ENCODE results near the gene NR3C2. TPM values are rescaled to one million over a fixed set of nuclear protein-coding genes. Genes with fewer than 3 reads are reported as not detected.

The NR3C2 gene
- total and polyA plus RNA-seq, 2 experiments from 2014 or later = 1.2 to 3.0 TPM

DNA sequence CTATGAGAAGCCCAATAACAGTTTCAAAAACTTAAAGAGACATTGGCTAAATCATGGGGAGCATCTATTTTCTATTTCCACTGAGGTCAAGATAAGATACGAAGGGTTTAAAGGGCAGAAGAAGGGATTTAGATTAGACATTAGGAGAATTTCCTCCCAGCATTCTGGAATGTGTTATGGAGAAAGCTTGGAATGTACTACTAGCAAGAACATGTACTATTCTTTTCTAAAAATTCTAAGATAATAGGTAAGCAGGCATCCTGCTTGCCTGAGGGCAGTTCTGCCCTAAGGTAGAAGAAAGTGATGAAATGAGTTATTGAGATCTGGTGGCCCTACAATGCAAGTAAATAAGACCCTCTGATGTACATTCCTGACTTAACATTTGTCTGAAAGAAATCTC, 279.2 kb downstream of the NR3C2 start:
- Histone ChIP-seq H3K4me3 (no peak overlapping the region), H3F3A (replicated peaks; ENCODE audit: low read depth) (no peaks in the 10 kb centered on the region), H3K27ac (ENCODE audit: low read depth) (no peak overlapping the region), H3K4me1 (ENCODE audit: insufficient read depth) (peaks cover 8% of the 10 kb centered on the region; the same call in 1 of the 2 replicates), H2AFZ (no peak overlapping the region), H3K4me2 (no peak overlapping the region), H3K27me3 (ENCODE audit: insufficient read depth) (no peaks in the 10 kb centered on the region), H3K79me2 (replicated peaks; ENCODE audit: insufficient read depth) (no peaks in the 10 kb centered on the region), H3K9me2 (ENCODE audit: insufficient read depth) (no peaks in the 10 kb centered on the region; the same call in 1 of the 2 replicates), H3K36me3 (ENCODE audit: insufficient read depth) (no peaks in the 10 kb centered on the region), H4K20me1 (replicated peaks; ENCODE audit: insufficient read depth) (no peaks in the 10 kb centered on the region)
- no peaks in the 10 kb centered on the region for H3K36me3 Mint-ChIP-seq (ENCODE audit: low read depth)
- no peak for DNase-seq (ENCODE audit: low spot score)
- peaks cover 8% of the 10 kb centered on the region; the same call in 2 of the 3 replicates for H3K4me1 Mint-ChIP-seq
- ATAC-seq = no peak
- H3K4me3 Mint-ChIP-seq = no peak overlapping the region
- H3K9me3 Mint-ChIP-seq = no peaks in the 10 kb centered on the region
- no peak overlapping the region for H3K27ac Mint-ChIP-seq
- TF ChIP-seq ZNF114 (CRISPR knock-in tag; IDR thresholded peaks at IDR 0.05) = no peak
- TF ChIP-seq, protein P1, sequence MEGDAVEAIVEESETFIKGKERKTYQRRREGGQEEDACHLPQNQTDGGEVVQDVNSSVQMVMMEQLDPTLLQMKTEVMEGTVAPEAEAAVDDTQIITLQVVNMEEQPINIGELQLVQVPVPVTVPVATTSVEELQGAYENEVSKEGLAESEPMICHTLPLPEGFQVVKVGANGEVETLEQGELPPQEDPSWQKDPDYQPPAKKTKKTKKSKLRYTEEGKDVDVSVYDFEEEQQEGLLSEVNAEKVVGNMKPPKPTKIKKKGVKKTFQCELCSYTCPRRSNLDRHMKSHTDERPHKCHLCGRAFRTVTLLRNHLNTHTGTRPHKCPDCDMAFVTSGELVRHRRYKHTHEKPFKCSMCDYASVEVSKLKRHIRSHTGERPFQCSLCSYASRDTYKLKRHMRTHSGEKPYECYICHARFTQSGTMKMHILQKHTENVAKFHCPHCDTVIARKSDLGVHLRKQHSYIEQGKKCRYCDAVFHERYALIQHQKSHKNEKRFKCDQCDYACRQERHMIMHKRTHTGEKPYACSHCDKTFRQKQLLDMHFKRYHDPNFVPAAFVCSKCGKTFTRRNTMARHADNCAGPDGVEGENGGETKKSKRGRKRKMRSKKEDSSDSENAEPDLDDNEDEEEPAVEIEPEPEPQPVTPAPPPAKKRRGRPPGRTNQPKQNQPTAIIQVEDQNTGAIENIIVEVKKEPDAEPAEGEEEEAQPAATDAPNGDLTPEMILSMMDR (conservative IDR thresholded peaks at IDR 0.05; ENCODE audit: low read depth in 2 of 2) = no peak
- no peak for TF ChIP-seq CREB1 (CRISPR knock-in tag; IDR thresholded peaks at IDR 0.05; ENCODE audit: low read depth)
- no peak for TF ChIP-seq EZH2 (IDR thresholded peaks at IDR 0.05; ENCODE audit: low read depth, unreplicated experiment)
- no peak for TF ChIP-seq POLR2AphosphoS5 (IDR thresholded peaks at IDR 0.05; ENCODE audit: low read depth)
- TF ChIP-seq EZH2phosphoT487 (IDR thresholded peaks at IDR 0.05; ENCODE audit: unreplicated experiment) = no peak
- no peak for TF ChIP-seq STAT1 (IDR thresholded peaks at IDR 0.05; ENCODE audit: unreplicated experiment)
- TF ChIP-seq ZNF331 (CRISPR knock-in tag; IDR thresholded peaks at IDR 0.05; ENCODE audit: low read depth) = no peak
- TF ChIP-seq, protein P2, sequence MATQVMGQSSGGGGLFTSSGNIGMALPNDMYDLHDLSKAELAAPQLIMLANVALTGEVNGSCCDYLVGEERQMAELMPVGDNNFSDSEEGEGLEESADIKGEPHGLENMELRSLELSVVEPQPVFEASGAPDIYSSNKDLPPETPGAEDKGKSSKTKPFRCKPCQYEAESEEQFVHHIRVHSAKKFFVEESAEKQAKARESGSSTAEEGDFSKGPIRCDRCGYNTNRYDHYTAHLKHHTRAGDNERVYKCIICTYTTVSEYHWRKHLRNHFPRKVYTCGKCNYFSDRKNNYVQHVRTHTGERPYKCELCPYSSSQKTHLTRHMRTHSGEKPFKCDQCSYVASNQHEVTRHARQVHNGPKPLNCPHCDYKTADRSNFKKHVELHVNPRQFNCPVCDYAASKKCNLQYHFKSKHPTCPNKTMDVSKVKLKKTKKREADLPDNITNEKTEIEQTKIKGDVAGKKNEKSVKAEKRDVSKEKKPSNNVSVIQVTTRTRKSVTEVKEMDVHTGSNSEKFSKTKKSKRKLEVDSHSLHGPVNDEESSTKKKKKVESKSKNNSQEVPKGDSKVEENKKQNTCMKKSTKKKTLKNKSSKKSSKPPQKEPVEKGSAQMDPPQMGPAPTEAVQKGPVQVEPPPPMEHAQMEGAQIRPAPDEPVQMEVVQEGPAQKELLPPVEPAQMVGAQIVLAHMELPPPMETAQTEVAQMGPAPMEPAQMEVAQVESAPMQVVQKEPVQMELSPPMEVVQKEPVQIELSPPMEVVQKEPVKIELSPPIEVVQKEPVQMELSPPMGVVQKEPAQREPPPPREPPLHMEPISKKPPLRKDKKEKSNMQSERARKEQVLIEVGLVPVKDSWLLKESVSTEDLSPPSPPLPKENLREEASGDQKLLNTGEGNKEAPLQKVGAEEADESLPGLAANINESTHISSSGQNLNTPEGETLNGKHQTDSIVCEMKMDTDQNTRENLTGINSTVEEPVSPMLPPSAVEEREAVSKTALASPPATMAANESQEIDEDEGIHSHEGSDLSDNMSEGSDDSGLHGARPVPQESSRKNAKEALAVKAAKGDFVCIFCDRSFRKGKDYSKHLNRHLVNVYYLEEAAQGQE (IDR thresholded peaks at IDR 0.05; ENCODE audit: unreplicated experiment) = no peak
- no peak for TF ChIP-seq NANOG (IDR thresholded peaks at IDR 0.05; ENCODE audit: borderline replicate concordance)
- TF ChIP-seq, protein P3, sequence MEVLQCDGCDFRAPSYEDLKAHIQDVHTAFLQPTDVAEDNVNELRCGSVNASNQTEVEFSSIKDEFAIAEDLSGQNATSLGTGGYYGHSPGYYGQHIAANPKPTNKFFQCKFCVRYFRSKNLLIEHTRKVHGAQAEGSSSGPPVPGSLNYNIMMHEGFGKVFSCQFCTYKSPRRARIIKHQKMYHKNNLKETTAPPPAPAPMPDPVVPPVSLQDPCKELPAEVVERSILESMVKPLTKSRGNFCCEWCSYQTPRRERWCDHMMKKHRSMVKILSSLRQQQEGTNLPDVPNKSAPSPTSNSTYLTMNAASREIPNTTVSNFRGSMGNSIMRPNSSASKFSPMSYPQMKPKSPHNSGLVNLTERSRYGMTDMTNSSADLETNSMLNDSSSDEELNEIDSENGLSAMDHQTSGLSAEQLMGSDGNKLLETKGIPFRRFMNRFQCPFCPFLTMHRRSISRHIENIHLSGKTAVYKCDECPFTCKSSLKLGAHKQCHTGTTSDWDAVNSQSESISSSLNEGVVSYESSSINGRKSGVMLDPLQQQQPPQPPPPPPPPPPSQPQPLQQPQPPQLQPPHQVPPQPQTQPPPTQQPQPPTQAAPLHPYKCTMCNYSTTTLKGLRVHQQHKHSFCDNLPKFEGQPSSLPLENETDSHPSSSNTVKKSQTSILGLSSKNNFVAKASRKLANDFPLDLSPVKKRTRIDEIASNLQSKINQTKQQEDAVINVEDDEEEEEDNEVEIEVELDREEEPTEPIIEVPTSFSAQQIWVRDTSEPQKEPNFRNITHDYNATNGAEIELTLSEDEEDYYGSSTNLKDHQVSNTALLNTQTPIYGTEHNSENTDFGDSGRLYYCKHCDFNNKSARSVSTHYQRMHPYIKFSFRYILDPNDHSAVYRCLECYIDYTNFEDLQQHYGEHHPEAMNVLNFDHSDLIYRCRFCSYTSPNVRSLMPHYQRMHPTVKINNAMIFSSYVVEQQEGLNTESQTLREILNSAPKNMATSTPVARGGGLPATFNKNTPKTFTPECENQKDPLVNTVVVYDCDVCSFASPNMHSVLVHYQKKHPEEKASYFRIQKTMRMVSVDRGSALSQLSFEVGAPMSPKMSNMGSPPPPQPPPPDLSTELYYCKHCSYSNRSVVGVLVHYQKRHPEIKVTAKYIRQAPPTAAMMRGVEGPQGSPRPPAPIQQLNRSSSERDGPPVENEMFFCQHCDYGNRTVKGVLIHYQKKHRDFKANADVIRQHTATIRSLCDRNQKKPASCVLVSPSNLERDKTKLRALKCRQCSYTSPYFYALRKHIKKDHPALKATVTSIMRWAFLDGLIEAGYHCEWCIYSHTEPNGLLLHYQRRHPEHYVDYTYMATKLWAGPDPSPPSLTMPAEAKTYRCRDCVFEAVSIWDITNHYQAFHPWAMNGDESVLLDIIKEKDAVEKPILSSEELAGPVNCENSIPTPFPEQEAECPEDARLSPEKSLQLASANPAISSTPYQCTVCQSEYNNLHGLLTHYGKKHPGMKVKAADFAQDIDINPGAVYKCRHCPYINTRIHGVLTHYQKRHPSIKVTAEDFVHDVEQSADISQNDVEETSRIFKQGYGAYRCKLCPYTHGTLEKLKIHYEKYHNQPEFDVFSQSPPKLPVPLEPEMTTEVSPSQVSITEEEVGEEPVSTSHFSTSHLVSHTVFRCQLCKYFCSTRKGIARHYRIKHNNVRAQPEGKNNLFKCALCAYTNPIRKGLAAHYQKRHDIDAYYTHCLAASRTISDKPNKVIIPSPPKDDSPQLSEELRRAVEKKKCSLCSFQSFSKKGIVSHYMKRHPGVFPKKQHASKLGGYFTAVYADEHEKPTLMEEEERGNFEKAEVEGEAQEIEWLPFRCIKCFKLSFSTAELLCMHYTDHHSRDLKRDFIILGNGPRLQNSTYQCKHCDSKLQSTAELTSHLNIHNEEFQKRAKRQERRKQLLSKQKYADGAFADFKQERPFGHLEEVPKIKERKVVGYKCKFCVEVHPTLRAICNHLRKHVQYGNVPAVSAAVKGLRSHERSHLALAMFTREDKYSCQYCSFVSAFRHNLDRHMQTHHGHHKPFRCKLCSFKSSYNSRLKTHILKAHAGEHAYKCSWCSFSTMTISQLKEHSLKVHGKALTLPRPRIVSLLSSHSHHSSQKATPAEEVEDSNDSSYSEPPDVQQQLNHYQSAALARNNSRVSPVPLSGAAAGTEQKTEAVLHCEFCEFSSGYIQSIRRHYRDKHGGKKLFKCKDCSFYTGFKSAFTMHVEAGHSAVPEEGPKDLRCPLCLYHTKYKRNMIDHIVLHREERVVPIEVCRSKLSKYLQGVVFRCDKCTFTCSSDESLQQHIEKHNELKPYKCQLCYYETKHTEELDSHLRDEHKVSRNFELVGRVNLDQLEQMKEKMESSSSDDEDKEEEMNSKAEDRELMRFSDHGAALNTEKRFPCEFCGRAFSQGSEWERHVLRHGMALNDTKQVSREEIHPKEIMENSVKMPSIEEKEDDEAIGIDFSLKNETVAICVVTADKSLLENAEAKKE (CRISPR knock-in tag; IDR thresholded peaks at IDR 0.05) = no peak
- TF ChIP-seq JUNB (IDR thresholded peaks at IDR 0.05; ENCODE audit: unreplicated experiment) = no peak
- TF ChIP-seq, protein P4, sequence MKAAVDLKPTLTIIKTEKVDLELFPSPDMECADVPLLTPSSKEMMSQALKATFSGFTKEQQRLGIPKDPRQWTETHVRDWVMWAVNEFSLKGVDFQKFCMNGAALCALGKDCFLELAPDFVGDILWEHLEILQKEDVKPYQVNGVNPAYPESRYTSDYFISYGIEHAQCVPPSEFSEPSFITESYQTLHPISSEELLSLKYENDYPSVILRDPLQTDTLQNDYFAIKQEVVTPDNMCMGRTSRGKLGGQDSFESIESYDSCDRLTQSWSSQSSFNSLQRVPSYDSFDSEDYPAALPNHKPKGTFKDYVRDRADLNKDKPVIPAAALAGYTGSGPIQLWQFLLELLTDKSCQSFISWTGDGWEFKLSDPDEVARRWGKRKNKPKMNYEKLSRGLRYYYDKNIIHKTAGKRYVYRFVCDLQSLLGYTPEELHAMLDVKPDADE (IDR thresholded peaks at IDR 0.05) = no peak
- no peaks in the 10 kb centered on the region for H3K27me3 Mint-ChIP-seq (ENCODE audit: insufficient read depth, low read depth, poor library complexity)
